Vagina (tissue), 2 donors: ENCODE data around the gene TNRC6C.

Source experiments
- CTCF ChIP-seq, 3 experiments: fragments of 450-650 bp in 2 of 3; fragments of 200-600 bp in 1 of 3; sonication (generic) in 1 of 3; IDR thresholded peaks; one replicate each; pipeline ENCODE4 v1.5.1; 2017 to 2019; ENCODE audit warnings: antibody characterized with exemption in 3 of 3, mild to moderate bottlenecking in 2 of 3, moderate library complexity in 2 of 3
- POLR2A ChIP-seq, 2 donors: fragments of 450-650 bp; IDR thresholded peaks; one replicate each; pipeline ENCODE4 v1.6.1; 2017; ENCODE audit warnings: antibody characterized with exemption in 2 of 2, mild to moderate bottlenecking in 2 of 2, moderate library complexity in 2 of 2
- POLR2AphosphoS5 ChIP-seq, 2 donors: sonication (generic); formaldehyde crosslinking; IDR thresholded peaks; one replicate each; pipeline ENCODE4 v1.9.0; 2017; ENCODE audit warnings: antibody characterized with exemption in 2 of 2, mild to moderate bottlenecking in 2 of 2, low read depth in 1 of 2; ENCODE audit not compliant: insufficient read depth in 1 of 2

GRCh38 chr17:77936881-77937280 lies 21.6 kb upstream of the TNRC6C start:
- TF ChIP-seq CTCF (IDR thresholded peaks at IDR 0.05) (no peak), POLR2A (IDR thresholded peaks at IDR 0.05) (no peak), POLR2AphosphoS5 (IDR thresholded peaks at IDR 0.05; ENCODE audit: insufficient read depth in 1 of 2, low read depth in 1 of 2) (no peak)
